Lung microvascular endothelial cell (primary cell): ENCODE data around the gene RAPGEF2. TPM values are rescaled to one million over a fixed set of nuclear protein-coding genes. Genes with fewer than 3 reads are reported as not detected.
"Not testable (repeated sequence)": the region's sequence is repeated elsewhere in the genome, so short reads cannot be mapped to it uniquely, and the experiment has no call there.

Source experiments
- DNase-seq, 2 donors: peaks; one replicate each; pipeline versions ENCODE4 v3.0.0 to v3.0.0-alpha.2; 2010; ENCODE audit warnings: low read depth in 2 of 2
- total RNA-seq: library from RNA; depleted of rRNA; stranded (reverse); fragments of >200 nt; gene quantifications from 2 replicates; pipeline ENCODE4 v1.2.1, GENCODE V29; 2014

RAPGEF2 gene
- total RNA-seq, 1 donor from 2014 or later: 80.6 TPM

DNA sequence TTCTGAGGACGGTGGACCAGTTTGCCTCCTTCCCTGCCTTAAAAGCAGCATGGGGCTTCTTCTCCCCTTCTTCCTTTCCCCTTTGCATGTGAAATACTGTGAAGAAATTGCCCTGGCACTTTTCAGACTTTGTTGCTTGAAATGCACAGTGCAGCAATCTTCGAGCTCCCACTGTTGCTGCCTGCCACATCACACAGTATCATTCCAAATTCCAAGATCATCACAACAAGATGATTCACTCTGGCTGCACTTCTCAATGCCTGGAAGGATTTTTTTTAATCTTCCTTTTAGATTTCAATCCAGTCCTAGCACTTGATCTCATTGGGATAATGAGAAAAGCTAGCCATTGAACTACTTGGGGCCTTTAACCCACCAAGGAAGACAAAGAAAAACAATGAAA, 255.3 kb downstream of the RAPGEF2 start:
- DNase-seq: peak in 1 of 2 donors; percentile 74

DNA sequence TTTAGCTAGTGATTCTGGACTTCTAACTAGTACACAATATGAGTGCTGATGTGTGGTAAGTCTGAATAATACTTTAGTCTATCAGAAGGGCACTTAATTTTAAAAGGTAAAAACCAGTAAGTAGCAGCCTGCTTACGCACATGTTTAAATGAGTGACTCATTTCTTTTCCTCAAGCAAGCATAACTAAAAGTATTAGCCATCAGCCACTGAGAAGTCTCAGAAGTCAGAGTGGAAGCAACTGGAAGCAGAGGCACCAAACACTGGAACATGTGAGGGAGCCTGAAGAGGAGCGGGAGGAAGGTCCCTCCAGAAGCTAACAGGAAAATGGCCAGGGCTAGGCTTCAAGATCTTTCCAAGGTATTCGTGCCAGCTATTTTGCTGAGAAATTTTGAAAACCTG, 257.7 kb downstream of the RAPGEF2 start:
- DNase-seq: peak in 1 of 2 donors; percentile 88

DNA sequence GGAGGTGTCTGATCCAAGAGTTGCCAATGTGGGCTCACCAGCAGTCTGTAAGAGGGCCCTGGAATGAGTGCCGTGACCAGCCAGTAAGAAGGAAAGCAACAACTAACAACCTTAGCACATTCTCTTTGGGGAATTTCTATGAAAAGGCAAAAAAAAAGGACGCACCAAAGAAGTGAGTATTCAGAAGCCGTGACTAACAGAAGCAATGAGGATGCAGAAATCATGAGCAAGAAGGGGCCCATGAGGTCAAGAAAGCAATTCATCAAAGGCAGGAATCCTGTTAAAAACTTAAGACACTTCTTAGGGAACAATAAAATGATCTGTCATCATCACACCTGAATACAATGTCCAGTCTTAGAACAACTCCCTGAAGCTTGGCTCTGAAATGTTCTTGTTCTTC, 260.5 kb downstream of the RAPGEF2 start:
- peak in 1 of 2 donors; percentile 41 for DNase-seq

DNA sequence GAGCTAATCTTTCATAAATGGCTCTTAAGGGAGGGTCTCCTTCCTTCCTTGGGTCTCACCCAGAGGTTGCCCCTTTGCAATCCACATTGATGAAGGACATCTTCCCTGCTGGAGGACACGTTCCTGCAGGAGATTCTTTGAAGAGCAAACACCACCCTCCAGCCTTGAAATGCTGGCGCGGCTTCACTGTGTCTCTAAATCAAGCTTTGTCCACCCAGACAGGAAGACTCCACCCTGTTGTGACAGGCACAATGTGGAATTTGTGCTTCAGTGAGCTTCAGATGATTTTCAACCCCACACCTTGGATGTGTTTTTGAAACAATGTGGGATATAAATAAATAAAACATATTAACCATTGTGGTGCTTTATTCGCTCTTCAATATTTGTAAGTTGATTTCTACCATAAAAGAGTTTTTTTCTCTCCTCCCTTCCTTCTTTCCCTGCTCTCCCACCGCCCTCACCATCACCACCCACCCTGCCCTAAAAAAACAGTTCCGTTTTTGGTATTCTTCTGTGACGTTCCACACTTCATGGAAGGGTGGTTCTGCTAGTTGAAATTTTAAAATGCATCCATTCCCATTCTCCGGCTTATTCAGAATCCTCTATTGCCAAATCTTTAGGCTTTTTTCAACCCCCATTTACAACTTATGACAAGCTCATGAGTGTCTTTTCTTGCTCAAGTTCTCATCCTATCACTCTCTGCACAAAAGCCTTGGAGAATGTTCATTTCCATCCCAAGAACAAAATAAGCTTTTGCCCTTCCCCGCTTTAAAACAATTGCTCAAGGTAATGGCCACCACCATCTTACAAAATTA, 264.3 kb downstream of the RAPGEF2 start:
- DNase-seq: peak; percentile 35 to 62

DNA sequence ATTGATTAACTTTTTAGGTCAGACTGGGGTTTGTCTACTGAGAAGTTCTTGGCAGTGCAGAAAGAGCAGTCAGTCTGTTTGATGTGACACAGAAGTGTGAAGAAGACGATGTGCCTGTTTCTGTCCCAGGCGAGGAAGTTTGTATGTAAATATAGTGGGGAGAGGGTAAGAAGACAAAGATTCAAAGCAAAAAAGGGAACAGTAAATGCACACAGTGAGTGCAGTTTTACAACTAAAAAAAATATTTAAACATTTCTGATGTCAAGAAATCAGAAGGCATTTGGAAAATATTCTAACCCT, 264.9 kb downstream of the RAPGEF2 start:
- DNase-seq: no peak

DNA sequence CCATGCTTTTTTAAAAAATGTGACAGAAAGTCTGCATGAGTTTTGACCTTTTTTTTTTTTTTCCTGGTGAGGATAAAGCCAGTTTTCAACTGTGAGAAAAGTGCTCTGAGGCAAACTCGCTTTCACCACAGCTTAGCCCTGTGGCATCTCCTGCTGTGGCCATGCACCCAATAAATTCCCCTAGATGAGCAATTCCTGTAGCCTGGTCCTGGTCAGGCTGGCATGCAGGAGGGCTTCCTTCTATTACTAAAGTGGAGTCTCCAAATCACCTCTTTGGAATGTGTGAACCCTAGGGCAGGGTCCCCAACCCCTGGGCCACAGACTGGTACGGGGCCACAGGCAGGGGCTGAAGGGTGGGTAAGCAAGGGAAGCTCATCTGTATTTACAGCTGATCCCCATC, 265.4 kb downstream of the RAPGEF2 start:
- DNase-seq: no peak

DNA sequence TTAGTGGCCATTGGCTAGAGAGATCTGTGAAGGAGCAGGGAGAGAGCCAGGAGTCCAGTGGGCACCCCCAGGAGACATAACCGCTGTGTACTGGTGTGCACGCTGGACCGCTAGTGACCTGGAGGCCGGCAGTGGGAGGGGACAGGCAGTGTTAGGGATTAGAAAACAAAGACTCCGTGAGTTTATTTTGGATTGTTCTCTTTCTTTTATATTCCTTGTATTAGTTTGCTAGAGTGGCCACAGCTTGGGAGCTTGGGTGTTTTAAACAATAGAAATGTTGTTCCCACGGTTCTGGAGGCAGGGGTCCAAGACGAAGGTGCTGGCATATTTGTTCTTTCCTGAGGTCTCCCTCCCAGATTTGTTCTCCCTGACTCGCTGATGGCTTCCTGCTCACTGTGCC, 266.4 kb downstream of the RAPGEF2 start:
- DNase-seq: no peak

DNA sequence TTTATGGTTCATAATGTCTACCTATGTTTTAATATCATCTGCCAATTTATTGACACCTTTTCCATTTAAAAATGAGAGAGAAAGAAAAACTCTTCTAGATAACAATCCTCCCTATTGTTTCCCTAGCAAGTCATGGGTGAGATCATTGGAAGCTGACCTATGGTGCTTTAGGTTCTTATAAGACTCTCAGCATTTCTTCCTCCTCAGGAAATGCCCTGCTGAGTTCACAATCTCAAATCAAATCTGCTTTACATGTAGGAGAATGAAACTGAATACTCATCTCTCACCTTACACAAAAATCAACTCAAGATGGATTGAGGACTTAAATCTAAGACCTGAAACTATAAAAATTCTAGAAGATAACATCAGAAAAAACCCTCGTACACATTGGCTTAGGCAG, 267.4 kb downstream of the RAPGEF2 start:
- peak in 1 of 2 donors; percentile 36 for DNase-seq

DNA sequence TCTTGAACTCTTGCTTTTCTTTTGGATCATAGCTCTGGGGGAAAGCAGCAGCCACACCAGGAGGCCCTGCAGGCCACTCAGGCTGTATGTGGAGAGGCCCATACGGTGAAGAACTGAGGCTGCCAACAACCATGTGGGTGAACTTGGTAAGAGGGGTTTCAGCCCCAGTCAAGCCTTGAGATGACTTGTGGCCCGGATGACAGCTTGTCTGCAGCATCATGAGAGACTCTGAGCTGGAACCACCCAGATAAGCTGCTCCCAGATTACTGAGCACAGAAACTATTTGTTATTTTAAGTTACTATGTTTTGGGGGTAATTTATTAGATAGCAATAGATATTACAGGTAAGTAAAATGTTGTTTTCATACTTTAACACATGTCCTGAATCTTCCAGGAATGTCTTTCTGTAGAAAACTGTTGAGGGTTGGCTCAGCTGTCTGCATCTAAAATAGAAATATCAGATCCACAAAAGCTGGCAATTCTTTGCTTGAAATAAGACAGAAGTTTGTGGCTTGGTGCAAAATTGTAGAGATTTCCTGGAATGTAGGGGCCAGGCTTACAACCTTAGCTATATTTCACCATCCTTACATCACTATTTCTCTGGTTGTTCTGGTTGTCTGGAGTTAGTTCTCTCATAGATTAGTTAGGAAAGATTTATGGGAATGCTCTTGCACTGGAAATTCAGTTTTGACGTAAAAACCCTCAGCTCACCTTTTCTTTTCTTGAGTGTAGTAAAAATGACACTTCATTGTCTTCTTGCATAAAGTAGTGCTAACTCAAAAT, 272.1 kb downstream of the RAPGEF2 start:
- no peak for DNase-seq

DNA sequence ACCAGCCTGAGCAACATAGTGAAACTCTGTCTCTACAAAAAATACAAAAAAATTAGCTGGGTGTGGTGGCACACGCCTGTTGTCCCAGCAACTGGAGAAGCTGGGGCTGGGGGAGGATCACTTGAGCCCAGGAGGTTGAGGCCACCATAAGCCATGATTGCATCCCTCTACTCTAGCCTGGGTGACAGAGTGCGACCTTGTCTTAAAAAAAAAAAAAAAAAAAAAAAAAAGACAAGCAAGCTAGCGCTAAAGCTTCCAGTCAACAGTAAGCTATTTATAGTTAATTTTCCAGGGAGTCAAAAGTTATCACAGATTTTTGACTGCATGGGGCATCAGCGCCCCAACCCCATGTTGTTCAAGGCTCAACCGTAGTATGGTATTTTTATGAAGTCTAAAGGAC, 273.4 kb downstream of the RAPGEF2 start:
- no peak for DNase-seq

DNA sequence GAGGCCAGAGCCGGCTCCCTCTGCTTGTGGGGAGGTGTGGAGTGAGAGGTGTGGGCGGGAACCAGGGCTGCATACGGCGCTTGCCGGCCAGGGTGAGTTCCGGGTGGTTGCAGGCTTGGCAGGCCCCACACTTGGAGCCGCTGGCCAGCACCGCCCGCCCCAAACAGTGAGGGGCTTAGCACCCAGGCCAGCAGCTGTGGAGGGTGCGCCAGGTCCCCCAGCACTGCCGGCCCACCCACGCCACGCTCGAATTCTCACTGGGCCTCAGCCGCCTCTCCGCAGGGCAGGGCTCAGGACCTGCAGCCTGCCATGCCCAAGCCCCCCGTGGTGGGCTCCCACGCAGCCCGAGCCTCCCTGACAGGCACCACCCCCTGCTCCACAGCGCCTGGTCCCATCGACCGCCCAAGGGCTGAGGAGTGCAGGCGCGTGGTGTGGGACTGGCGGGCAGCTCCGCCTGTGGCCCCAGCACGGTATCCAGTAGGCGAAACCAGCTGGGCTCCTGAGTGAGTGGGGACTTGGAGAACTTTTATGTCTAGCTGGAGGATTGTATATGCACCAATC, 275.3 kb downstream of the RAPGEF2 start:
- DNase-seq: no peak

DNA sequence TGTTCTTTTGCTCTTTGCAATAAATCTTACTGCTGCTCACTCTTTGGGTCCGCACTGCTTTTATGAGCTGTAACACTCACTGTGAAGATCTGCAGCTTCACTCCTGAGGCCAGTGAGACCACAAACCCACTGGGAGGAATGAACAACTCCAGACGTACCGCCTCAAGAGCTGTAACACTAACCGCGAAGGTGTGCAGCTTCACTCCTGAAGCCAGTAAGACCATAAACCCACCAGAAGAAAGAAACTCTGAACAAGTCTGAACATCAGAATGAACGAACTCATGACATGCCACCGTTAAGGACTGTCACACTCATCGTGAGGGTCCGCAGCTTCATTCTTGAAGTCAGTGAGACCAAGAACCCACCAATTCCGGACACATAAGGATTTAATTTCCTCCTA, 276.2 kb downstream of the RAPGEF2 start:
- DNase-seq: not testable (repeated sequence)

DNA sequence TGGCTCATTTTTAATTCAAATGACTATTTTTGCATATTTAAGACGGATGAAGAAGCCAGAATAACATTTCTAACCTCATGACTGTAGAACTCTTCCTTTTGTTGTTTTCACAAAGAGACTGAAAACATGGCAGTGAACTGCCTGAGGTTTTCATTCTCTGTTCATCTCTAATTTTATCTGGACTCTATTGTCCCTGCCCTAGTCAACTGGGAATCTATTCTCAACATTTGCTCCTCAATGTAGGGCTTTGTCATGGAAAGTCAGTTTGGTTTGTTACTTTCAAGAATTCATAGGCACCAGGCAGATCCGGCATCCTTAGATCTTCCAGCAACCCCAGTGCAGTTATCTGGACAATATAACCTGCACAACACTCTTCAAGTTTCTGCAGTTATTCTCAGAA, 277.0 kb downstream of the RAPGEF2 start:
- no peak for DNase-seq

DNA sequence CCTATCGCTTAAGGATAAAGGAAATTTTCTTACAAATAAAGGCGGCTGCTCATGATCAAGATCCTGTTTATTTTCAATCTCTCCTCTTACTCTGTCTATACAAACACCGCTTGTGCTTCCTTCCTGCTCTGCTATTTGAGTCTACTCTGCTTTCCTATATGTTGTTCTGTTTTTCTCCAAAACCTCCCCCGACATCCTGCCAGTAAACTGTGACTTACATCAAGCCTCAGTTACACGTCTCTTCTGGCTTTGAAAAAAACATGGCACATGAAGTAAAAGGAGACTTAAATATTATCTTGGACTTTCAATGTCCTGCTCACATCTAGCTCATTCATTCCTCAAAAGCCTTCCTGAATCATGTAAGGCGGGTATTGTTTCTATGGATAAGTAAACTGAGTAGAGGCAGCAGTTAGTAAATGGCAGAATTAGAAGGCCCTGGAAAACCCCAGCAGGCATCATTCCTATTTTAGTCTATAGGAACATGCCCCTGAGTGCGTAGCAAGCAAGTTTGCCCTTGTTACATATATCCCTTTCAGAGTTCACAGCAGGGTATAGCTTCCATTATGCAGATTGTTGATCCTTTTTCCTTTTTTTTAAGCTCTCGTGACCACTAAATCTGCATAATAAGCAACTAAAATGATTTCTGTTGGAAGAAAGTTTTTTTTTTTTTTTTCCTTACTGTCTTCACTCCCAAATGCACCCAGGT, 280.1 kb downstream of the RAPGEF2 start:
- DNase-seq: peak; percentile 17 to 72

DNA sequence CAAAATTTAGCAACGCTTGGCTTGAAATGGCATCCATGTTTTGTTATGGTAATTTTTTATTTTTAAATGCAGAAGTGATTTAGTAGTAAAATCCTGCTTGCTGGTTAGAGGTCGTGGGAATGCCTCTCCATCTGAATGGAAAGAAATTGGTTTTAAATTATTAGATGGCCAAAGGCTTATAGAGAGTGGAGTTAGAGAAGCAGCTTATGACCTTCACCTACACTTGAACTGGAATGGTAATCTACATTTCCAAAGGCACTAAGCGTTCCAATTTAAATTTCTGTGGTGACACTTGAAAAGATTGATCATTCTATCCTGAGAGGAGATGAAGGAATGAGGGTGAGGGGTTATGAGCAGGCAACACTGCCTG, 280.7 kb downstream of the RAPGEF2 start:
- no peak for DNase-seq

DNA sequence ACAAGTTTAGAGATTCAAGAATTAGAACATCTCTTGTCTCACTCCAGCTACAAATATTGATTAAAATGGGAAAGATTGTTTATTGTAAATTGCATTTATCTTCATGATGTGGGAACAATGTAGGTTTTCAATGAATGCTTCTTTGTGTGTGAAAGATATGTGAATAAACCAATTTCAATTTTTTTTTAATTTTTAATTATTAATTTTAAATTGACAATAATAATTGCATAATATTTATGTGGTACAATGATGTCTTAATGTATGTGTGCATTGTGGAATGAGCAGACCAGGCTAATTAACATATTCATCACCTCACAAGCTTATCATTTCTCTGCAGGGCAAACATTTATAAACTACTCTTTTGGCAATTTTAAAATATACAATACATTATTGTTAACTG, 281.1 kb downstream of the RAPGEF2 start:
- DNase-seq: no peak

DNA sequence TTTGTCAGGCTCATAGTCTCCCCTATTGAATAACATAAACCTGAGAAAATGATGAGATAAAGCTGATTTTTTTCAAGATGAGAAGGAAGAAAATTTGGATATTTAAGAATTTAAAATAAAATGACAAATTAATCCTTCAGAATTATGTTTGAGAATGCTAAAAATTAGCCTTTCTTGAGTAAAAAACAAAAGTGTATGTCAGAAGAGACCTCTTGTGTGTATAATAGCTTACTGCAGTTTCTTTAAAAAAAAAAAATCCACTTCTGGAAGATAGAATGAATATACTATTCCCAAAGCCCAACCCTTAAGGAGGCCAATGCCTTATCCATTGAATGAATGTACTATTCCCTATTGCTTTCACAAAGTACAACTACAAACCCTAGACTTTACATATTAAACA, 281.8 kb downstream of the RAPGEF2 start:
- no peak for DNase-seq

DNA sequence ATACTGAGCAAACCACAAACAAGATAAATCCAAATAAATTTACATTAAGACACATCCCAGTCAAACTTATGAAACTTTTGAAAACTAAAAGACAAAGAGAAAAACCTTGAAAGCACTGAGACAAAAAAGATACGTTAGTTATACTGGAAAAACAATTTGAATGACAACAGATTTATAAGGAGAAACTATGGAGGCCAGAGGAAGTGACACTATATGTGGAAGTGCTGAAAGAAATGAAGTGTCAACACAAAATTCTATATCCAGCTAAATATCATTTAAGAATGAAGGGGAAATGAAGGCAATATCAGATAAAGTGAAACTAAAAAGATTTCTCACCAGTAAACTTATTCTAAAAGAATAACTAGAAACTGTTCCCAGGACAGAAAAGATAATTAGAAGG, 283.7 kb downstream of the RAPGEF2 start:
- DNase-seq: no peak

DNA sequence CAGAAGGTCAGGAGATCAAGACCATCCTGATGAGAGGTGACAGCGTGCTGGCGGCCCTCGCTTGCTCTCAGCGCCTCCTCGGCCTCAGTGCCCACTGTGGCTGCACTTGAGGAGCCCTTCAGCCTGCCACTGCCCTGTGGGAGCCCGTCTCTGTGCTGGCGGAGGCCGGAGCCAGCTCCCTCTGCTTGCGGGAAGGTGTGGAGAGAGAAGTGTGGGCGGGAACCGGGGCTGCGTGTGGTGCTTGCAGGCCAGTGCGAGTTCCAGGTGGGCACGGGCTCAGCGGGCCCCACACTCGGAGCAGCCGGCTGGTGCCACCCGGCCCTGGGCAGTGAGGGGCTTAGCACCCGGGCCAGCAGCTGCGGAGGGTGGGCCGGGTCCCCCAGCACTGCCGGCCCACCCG, 286.9 kb downstream of the RAPGEF2 start:
- no peak for DNase-seq

DNA sequence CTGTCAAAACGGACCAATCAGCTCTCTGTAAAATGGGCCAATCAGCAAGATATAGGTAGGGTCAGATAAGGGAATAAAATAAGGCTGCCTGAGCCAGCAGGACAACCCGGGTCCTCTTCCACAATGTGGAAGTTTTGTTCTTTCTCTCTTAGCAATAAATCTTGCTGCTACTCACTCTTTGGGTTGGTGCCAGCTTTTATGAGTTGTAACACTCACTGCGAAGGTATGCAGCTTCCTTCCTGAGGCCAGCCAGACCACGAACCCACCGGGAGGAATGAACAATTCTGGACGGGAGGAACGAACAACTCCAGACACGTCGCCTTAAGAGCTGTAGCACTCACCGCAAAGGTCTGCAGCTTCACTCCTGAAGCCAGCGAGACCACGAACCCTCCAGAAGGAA, 287.8 kb downstream of the RAPGEF2 start:
- peak; percentile 92 to 99 for DNase-seq

DNA sequence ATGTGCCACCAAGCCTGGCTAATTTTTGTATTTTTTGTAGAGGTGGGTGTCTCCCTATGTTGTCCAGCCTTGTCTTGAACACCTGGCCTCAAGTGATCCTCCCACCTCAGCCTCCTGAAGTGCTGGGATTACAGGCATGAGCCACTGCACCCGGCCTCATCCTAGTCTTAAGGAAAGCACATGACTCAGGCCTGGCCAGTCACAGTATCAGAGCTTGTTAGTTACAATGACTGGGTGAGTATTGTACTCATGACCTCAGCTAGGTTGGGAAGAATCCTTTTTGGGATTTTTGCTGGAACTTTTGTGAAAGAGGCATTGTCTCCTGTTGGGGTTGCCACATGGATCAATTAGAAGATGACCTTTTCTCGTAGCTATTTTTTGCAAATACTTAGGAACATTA, 292.8 kb downstream of the RAPGEF2 start:
- DNase-seq: peak in 1 of 2 donors; percentile 24

DNA sequence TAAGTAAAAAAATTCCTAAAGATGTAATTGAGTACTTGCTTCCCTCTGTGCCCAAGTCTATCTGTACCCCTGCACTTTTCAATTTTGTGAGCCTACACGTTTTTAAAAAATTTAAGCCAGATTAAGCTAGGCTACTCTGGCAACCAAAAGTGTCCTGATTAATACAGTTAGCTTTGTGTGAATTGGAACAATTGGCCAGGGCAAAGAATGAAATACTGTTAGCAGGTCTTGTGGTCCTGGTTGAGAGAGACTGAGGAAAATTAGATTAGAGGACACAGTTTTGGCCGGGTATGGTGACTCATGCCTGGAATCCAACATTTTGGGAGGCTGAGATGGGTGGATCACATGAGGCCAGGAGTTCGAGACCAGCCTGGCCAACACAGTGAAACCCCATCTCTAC, 293.3 kb downstream of the RAPGEF2 start:
- no peak for DNase-seq
